Fibroblast of lung (primary cell): ENCODE measurements around the gene MEMO1. TPM values are rescaled to one million over a fixed set of nuclear protein-coding genes. Genes with fewer than 3 reads are reported as not detected.
"Not testable (repeated sequence)": the region's sequence is repeated elsewhere in the genome, so short reads cannot be mapped to it uniquely, and the experiment has no call there.

ENCODE experiments used
- DNase-seq, 2 donors: peaks; one replicate each; pipeline versions ENCODE4 v3.0.0 to v3.0.0-alpha.2; 2010; ENCODE audit warnings: low read depth in 2 of 2
- H2AFZ ChIP-seq: 2 replicates; pipeline ENCODE4 v1.5.1; 2012; ENCODE audit warnings: low read length, control low read depth, inconsistent platforms
- H3K27ac ChIP-seq: 2 replicates; pipeline ENCODE4 v1.5.1; 2011; ENCODE audit warnings: low read length, control low read depth; ENCODE audit not compliant: insufficient read depth
- H3K27me3 ChIP-seq: 2 replicates; pipeline ENCODE4 v1.5.1; 2011; ENCODE audit warnings: mild to moderate bottlenecking, low read length; ENCODE audit not compliant: control insufficient read depth, insufficient read depth
- H3K36me3 ChIP-seq: 2 replicates; pipeline ENCODE4 v1.5.1; 2011; ENCODE audit warnings: low read length; ENCODE audit not compliant: control insufficient read depth, insufficient read depth
- H3K4me1 ChIP-seq: 2 replicates; pipeline ENCODE4 v1.5.1; 2011; ENCODE audit warnings: low read length; ENCODE audit not compliant: control insufficient read depth, insufficient read depth; ENCODE audit errors: extremely low read depth
- H3K4me2 ChIP-seq: 2 replicates; pipeline ENCODE4 v1.5.1; 2011; ENCODE audit warnings: low read length, control low read depth; ENCODE audit not compliant: insufficient read depth; ENCODE audit errors: extremely low read depth
- H3K4me3 ChIP-seq, 4 experiments: fragments of 200-600 bp in 1 of 4; sonication (generic) in 1 of 4; replicated peaks in 1 of 4; 2 replicates each; pipeline ENCODE4 v1.5.1; 2011 to 2016; ENCODE audit warnings: low read length in 4 of 4, low read depth in 3 of 4, mild to moderate bottlenecking in 3 of 4, control low read depth in 2 of 4, inconsistent platforms in 1 of 4, mixed read lengths in 1 of 4; ENCODE audit not compliant: insufficient read depth in 1 of 4; ENCODE audit errors: control extremely low read depth in 1 of 4
- H3K79me2 ChIP-seq: 2 replicates; pipeline ENCODE4 v1.5.1; 2012; ENCODE audit warnings: mild to moderate bottlenecking, low read length, inconsistent platforms; ENCODE audit not compliant: control insufficient read depth, insufficient read depth
- H3K9ac ChIP-seq: 2 replicates; pipeline ENCODE4 v1.5.1; 2011; ENCODE audit warnings: mild to moderate bottlenecking, low read length, control low read depth; ENCODE audit not compliant: insufficient read depth
- H3K9me3 ChIP-seq: 2 replicates; pipeline ENCODE4 v1.5.1; 2012; ENCODE audit warnings: low read depth, low read length; ENCODE audit not compliant: control insufficient read depth, insufficient read depth
- H4K20me1 ChIP-seq: 2 replicates; pipeline ENCODE4 v1.5.1; 2011; ENCODE audit warnings: low read length; ENCODE audit not compliant: control insufficient read depth, insufficient read depth; ENCODE audit errors: extremely low read depth
- EZH2 ChIP-seq: IDR thresholded peaks from 2 replicates; pipeline ENCODE4 v1.5.1; 2012; ENCODE audit warnings: low read length, control low read depth, mild to moderate bottlenecking; ENCODE audit errors: missing control alignments
- polyA plus RNA-seq, 2 donors: library from polyadenylated mRNA; depleted of rRNA in 1 of 2; stranded (reverse) in 1 of 2; unstranded in 1 of 2; fragments of >200 nt; gene quantifications; 2 replicates each; pipeline ENCODE4 v1.2.1, GENCODE V29; 2011 to 2012; ENCODE audit warnings: missing spikeins in 1 of 2
- total RNA-seq: library from RNA; depleted of rRNA; stranded (reverse); fragments of >200 nt; gene quantifications from 2 replicates; pipeline ENCODE4 v1.2.1, GENCODE V29; 2014
- TF ChIP-seq, protein P1 (sequence below), 2 donors: IDR thresholded peaks in 1 of 2; conservative IDR thresholded peaks in 1 of 2; 1 replicate in 1 of 2; 2 replicates in 1 of 2; pipeline ENCODE4 v1.5.1; 2011 to 2012; ENCODE audit warnings: low read length in 2 of 2, control low read depth in 1 of 2, inconsistent platforms in 1 of 2, low read depth in 1 of 2, mild to moderate bottlenecking in 1 of 2

The MEMO1 gene
- total and polyA plus RNA-seq, 2 donors (not counting 1 experiment from before 2014, with no cell fraction given) = 34.0 to 64.2 TPM

DNA sequence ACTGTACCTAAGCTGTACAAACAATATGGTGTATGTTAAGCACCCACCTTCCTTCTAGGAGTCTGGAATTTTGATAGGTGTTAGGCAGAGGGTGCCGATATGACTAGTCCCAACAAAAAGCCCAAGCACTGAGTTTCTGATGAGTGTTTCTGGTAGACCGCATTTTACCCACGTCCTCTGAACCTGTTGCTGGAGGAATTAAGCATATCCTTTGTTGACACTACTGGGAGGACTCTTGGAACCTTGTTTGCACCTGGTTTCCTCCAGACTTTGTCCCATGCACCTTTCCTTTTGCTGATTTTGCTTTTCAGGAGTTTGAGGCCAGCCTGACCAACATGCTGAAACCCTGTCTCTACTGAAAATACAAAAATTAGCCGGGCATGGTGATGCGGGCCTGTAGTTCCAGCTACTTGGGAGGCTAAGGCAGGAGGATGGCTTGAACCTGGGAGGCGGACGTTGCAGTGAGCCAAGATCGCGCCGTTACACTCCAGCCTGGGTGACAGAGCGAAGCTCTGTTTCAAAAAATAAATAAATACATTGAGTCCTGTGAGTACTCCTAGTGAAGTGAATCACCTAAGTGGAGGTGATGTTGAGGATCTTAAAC, 41.1 kb upstream of the MEMO1 start:
- Histone ChIP-seq H3K27ac (no peak overlapping the region), H4K20me1 (no peaks in the 10 kb centered on the region), H3K4me1 (no peaks in the 10 kb centered on the region), H3K27me3 (no peaks in the 10 kb centered on the region), H3K4me3 (no peak overlapping the region), H3K9ac (no peak overlapping the region), H3K36me3 (no peaks in the 10 kb centered on the region), H2AFZ (no peak overlapping the region), H3K79me2 (no peaks in the 10 kb centered on the region), H3K4me2 (no peak overlapping the region), H3K9me3 (no peaks in the 10 kb centered on the region)
- TF ChIP-seq, protein P1, sequence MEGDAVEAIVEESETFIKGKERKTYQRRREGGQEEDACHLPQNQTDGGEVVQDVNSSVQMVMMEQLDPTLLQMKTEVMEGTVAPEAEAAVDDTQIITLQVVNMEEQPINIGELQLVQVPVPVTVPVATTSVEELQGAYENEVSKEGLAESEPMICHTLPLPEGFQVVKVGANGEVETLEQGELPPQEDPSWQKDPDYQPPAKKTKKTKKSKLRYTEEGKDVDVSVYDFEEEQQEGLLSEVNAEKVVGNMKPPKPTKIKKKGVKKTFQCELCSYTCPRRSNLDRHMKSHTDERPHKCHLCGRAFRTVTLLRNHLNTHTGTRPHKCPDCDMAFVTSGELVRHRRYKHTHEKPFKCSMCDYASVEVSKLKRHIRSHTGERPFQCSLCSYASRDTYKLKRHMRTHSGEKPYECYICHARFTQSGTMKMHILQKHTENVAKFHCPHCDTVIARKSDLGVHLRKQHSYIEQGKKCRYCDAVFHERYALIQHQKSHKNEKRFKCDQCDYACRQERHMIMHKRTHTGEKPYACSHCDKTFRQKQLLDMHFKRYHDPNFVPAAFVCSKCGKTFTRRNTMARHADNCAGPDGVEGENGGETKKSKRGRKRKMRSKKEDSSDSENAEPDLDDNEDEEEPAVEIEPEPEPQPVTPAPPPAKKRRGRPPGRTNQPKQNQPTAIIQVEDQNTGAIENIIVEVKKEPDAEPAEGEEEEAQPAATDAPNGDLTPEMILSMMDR (conservative IDR thresholded peaks at IDR 0.05 in 1 of 2, IDR thresholded peaks at IDR 0.05 in 1 of 2; ENCODE audit: low read depth in 1 of 2, low read length in 2 of 2) = no peak
- TF ChIP-seq EZH2 = no peak
- no peak for DNase-seq

DNA sequence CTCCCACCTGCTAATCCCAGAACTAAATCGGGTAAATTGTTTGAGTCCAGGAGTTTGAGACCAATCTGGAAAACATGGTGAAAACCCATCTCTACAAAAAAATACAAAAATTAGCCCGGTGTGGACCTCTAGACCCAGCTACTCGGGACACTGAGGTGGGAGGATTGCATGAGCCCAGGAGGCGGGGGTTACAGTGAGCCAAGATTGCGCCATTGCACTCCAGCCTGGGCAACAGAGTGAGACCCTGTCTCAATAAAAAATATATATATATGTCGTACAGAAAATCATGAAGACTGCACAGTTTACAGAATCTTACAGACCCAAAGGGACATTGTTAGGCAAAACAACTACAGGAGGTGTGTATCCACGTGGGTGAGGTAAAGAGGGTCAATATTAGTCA, 32.8 kb upstream of the MEMO1 start:
- no peak overlapping the region for H3K4me2 ChIP-seq
- H3K27ac ChIP-seq = no peak overlapping the region
- no peak overlapping the region for H3K9ac ChIP-seq
- H2AFZ ChIP-seq = no peak overlapping the region
- no peaks in the 10 kb centered on the region for H3K27me3 ChIP-seq
- peaks cover 2% of the 10 kb centered on the region for H3K4me1 ChIP-seq
- TF ChIP-seq, protein P1 (conservative IDR thresholded peaks at IDR 0.05 in 1 of 2, IDR thresholded peaks at IDR 0.05 in 1 of 2; ENCODE audit: low read depth in 1 of 2, low read length in 2 of 2) = no peak
- TF ChIP-seq EZH2 = no peak
- H3K79me2 ChIP-seq = peaks cover 9% of the 10 kb centered on the region
- no peak for DNase-seq
- H4K20me1 ChIP-seq = no peaks in the 10 kb centered on the region
- no peaks in the 10 kb centered on the region for H3K9me3 ChIP-seq
- no peak overlapping the region for H3K4me3 ChIP-seq
- no peaks in the 10 kb centered on the region for H3K36me3 ChIP-seq

DNA sequence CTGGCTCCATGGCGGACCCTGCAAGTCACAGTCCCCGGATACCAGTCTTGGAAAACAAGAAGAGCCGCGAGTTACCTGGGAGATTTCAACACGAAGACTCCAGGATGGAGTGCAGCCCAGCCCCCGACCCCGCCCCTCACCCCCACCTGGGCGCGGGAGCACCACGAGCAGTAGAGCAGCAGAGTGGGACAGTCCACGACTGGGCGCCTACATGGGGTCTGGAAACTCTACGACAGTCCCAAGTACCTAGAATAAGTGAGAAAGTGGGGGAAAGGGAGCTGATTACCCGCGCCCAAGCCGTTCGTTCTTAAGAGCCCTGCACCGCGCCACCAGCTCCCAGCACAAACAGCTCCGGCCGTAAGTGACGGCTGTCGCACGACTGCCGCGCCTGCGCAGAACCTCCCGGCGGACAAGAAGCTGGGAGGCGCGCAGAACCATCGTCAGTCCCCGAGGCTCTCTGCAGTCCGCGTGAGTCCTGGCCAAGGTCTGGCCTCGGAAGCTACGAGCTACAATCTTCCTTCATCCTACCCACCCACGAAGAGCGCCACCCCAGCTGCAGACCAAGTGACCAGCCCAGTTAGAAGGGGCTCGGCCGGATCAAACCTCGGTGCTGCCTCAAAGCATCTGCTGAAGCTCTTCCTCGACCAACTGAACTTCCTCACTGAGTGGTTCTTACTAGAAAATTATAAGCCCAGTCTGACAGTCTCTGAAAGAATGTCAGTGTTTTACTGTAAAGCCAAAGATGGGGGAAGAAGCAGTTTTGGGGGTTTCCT, 28.8 kb upstream of the MEMO1 start, which contains the start of gene DPY30:
Gene DPY30, minus strand, starts transcription at position 359 of the 773 bp plus-strand sequence. Its CDS starts 349 bp downstream, at position 10.
- Histone ChIP-seq H2AFZ (peak within 1 kb of the TSS; percentile 88), H3K27ac (peak within 1 kb of the TSS; percentile 66), H3K4me1 (peaks cover 2% of the 10 kb centered on the region), H3K27me3 (no peaks in the 10 kb centered on the region), H3K36me3 (no peaks in the 10 kb centered on the region), H3K9me3 (no peaks in the 10 kb centered on the region), H3K4me3 (peak within 1 kb of the TSS; percentile 62 to 94 (median 80)), H4K20me1 (no peaks in the 10 kb centered on the region), H3K4me2 (peak within 1 kb of the TSS; percentile 97), H3K9ac (peak within 1 kb of the TSS; percentile 67), H3K79me2 (peaks cover 9% of the 10 kb centered on the region)
- peak; percentile 91 to 93 for DNase-seq
- TF ChIP-seq, protein P1 (conservative IDR thresholded peaks at IDR 0.05 in 1 of 2, IDR thresholded peaks at IDR 0.05 in 1 of 2; ENCODE audit: low read depth in 1 of 2, low read length in 2 of 2) = no peak

DNA sequence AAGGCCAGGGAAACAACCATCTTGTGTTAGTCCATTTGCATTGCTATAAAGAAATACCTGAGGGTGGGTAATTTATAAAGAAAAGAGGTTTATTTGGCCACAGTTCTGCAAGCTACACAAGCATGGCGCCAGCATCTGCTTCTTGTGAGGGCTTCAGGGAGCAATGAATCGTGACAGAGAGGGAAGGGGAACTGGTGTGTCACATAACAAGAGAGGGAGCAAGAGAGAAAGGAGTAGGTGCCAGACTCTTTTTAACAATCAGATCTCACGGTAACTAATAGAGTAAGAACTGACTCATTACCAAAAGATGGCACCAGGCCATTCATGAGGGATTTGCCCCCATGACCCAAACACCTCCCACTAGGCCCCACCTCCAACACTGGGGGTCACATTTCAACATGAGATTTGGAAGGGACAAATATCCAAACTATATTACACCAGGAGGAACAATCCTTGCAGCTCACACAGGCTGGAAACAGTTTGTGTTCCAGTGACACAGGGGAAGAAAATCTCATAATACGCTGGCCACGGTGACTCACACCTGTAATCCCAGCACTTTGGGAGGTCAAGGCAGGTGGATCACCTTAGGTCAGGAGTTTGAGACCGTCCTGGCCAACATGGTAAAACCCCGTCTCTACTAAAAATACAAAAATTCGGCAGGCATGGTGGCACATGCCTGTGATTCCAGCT, 23.5 kb upstream of the MEMO1 start:
- not testable (repeated sequence) for H3K9me3 ChIP-seq, H3K27me3 ChIP-seq, H3K4me3 ChIP-seq, H3K27ac ChIP-seq, H3K4me1 ChIP-seq, H3K9ac ChIP-seq, H3K4me2 ChIP-seq, H3K79me2 ChIP-seq, H3K36me3 ChIP-seq, H2AFZ ChIP-seq, H4K20me1 ChIP-seq
- DNase-seq = peak; percentile 21 to 41
